Activated B cell treated with CpG ODN at 0.5 μM for 24 hours (primary cell): ENCODE measurements around the gene RAX2. TPM values are rescaled to one million over a fixed set of nuclear protein-coding genes. Genes with fewer than 3 reads are reported as not detected.

Source experiments
- ATAC-seq: fragments of 200-7000 bp; cut with Tn5 transposase; one replicate; pipeline ENCODE4 v1.10.0; 2021; ENCODE audit warnings: low read depth, mild to moderate bottlenecking, moderate library complexity
- CTCF ChIA-PET: fragments of 350-600 bp; sonication (Branson Sonifier 250); formaldehyde crosslinking; loops from one replicate; lab custom pipeline; 2021; ENCODE audit warnings: antibody characterized with exemption; lab: Charles Lee
- POLR2A ChIA-PET: fragments of 350-600 bp; sonication (Branson Sonifier 250); formaldehyde crosslinking; loops from one replicate; lab custom pipeline; 2021; ENCODE audit warnings: antibody characterized with exemption; lab: Charles Lee
- DNase-seq: peaks from one replicate; pipeline ENCODE4 v3.0.0; 2022
- H3K27ac Mint-ChIP-seq: one replicate; pipeline ENCODE4 v1.8.0; 2020; ENCODE audit warnings: mixed read lengths
- H3K27me3 Mint-ChIP-seq: one replicate; pipeline ENCODE4 v1.8.0; 2021; ENCODE audit warnings: mixed read lengths
- H3K36me3 Mint-ChIP-seq: one replicate; pipeline ENCODE4 v1.8.0; 2021; ENCODE audit warnings: low read depth, mixed read lengths
- H3K4me1 Mint-ChIP-seq: one replicate; pipeline ENCODE4 v1.8.0; 2021; ENCODE audit warnings: mixed read lengths
- H3K4me3 Mint-ChIP-seq: one replicate; pipeline ENCODE4 v1.8.0; 2020; ENCODE audit warnings: mild to moderate bottlenecking, mixed read lengths
- H3K9me3 Mint-ChIP-seq: one replicate; pipeline ENCODE4 v1.8.0; 2020; ENCODE audit warnings: mixed read lengths
- intact Hi-C: fragments of 100-400 bp; cut with micrococcal nuclease; formaldehyde crosslinking; loops from one replicate; pipeline ENCODE4 v1.15.1; 2024
- total RNA-seq: library from RNA; stranded (reverse); gene quantifications from 2 replicates; pipeline ENCODE4 v1.2.3, GENCODE V29; 2022
- TF ChIP-seq, protein P1 (sequence below): fragments of 200-600 bp; IDR thresholded peaks from one replicate; pipeline ENCODE4 v1.8.0; 2022; ENCODE audit warnings: antibody characterized with exemption, mild to moderate bottlenecking

Gene RAX2
- total RNA-seq, 1 donor from 2014 or later: not detected

GRCh38 chr19:3765121-3765520 lies 6.9 kb downstream of the RAX2 start:
- no peak overlapping the region for H3K4me3 Mint-ChIP-seq
- peaks cover 29% of the 10 kb centered on the region for H3K4me1 Mint-ChIP-seq
- no peak for ATAC-seq
- CTCF ChIA-PET: no interaction called here
- H3K9me3 Mint-ChIP-seq: no peaks in the 10 kb centered on the region
- POLR2A ChIA-PET: interaction anchor here (0.7 kb wide), 1 partner anchor 228 kb away, joined by 7 read pairs; no protein-coding TSS in a partner anchor
- DNase-seq: no peak
- no peaks in the 10 kb centered on the region for H3K27me3 Mint-ChIP-seq
- no peak overlapping the region for H3K27ac Mint-ChIP-seq
- intact Hi-C loops: no loop called here
- peaks cover 44% of the 10 kb centered on the region for H3K36me3 Mint-ChIP-seq
- TF ChIP-seq, protein P1, sequence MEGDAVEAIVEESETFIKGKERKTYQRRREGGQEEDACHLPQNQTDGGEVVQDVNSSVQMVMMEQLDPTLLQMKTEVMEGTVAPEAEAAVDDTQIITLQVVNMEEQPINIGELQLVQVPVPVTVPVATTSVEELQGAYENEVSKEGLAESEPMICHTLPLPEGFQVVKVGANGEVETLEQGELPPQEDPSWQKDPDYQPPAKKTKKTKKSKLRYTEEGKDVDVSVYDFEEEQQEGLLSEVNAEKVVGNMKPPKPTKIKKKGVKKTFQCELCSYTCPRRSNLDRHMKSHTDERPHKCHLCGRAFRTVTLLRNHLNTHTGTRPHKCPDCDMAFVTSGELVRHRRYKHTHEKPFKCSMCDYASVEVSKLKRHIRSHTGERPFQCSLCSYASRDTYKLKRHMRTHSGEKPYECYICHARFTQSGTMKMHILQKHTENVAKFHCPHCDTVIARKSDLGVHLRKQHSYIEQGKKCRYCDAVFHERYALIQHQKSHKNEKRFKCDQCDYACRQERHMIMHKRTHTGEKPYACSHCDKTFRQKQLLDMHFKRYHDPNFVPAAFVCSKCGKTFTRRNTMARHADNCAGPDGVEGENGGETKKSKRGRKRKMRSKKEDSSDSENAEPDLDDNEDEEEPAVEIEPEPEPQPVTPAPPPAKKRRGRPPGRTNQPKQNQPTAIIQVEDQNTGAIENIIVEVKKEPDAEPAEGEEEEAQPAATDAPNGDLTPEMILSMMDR: no peak

- peak within 1 kb of the TSS; percentile 96 for H3K4me3 Mint-ChIP-seq
- H3K27me3 Mint-ChIP-seq: no peaks in the 10 kb centered on the region
- no peaks in the 10 kb centered on the region for H3K9me3 Mint-ChIP-seq
- H3K27ac Mint-ChIP-seq: peak within 1 kb of the TSS; percentile 100
- intact Hi-C loops: loop anchor here (1.0 to 5.0 kb wide), 13 partner anchors 48 to 1920 kb away; partner anchors contain the start of genes CHAF1A, DAPK3, DPP9 and FZR1
- H3K36me3 Mint-ChIP-seq: peaks cover 41% of the 10 kb centered on the region
- ATAC-seq: peak; percentile 81
- CTCF ChIA-PET: interaction anchor here (0.8 to 3.5 kb wide), 9 partner anchors 13 to 377 kb away, joined by 3 to 27 read pairs (median 4); no protein-coding TSS in a partner anchor
- peak; percentile 99 for DNase-seq
- H3K4me1 Mint-ChIP-seq: peaks cover 43% of the 10 kb centered on the region
- TF ChIP-seq, protein P1: no peak
- POLR2A ChIA-PET: interaction anchor here (0.5 to 4.0 kb wide), 42 partner anchors 10 to 1927 kb away, joined by 3 to 84 read pairs (median 5); partner anchors contain the start of genes CHAF1A, DAPK3, EEF2 and HDGFL2
Measured at GRCh38 chr19:3762501-3763459, 9.2 kb downstream of the RAX2 start, which contains the start of gene MRPL54. Gene MRPL54 (plus strand): TSS chr19:3762682. CDS start chr19:3762701, 19 bp downstream.

DNA sequence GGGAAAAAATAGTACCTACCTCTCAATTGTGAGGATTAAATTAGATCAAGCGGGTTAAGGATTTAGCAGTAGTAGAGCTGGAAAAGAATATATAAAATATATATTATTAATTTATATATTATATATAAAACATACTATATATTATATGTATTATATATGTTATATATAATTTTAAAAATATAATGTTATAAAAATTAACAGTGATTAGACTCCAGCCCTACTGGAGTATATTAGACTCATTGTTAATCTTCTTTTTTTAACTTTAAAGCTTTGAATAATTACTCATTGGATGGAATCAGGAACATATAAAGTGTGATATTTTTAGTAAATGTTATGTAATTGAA lies 9.9 kb downstream of the RAX2 start:
- TF ChIP-seq, protein P1: no peak
- no peaks in the 10 kb centered on the region for H3K9me3 Mint-ChIP-seq
- DNase-seq (no peak), ATAC-seq (no peak)
- peaks cover 42% of the 10 kb centered on the region for H3K36me3 Mint-ChIP-seq
- POLR2A ChIA-PET: interaction anchor here (0.5 to 4.0 kb wide), 32 partner anchors 12 to 1928 kb away, joined by 3 to 84 read pairs (median 6); partner anchors contain the start of genes CHAF1A, DAPK3, EEF2 and HDGFL2
- peak overlapping the region; percentile 100 for H3K27ac Mint-ChIP-seq
- H3K4me3 Mint-ChIP-seq: peak overlapping the region; percentile 96
- H3K27me3 Mint-ChIP-seq: no peaks in the 10 kb centered on the region
- H3K4me1 Mint-ChIP-seq: peaks cover 43% of the 10 kb centered on the region
- intact Hi-C loops: loop anchor here (1.0 to 5.0 kb wide), 13 partner anchors 48 to 1920 kb away; partner anchors contain the start of genes CHAF1A, DAPK3, DPP9 and FZR1
- CTCF ChIA-PET: interaction anchor here (0.8 to 3.5 kb wide), 9 partner anchors 12 to 378 kb away, joined by 3 to 27 read pairs (median 4); no protein-coding TSS in a partner anchor

GRCh38 chr19:3761382-3762129 lies 10.5 kb downstream of the RAX2 start, which contains the start of gene APBA3:
Gene APBA3 (minus strand): TSS chr19:3761692. CDS start chr19:3760264, 1,428 bp downstream.
- peaks cover 41% of the 10 kb centered on the region for H3K4me1 Mint-ChIP-seq
- intact Hi-C loops: loop anchor here (1.0 to 5.0 kb wide), 15 partner anchors 41 to 1921 kb away; partner anchors contain the start of genes CHAF1A, DAPK3, DPP9 and FZR1
- peak within 1 kb of the TSS; percentile 96 for H3K4me3 Mint-ChIP-seq
- peaks cover 43% of the 10 kb centered on the region for H3K36me3 Mint-ChIP-seq
- CTCF ChIA-PET: interaction anchor here (0.6 to 3.5 kb wide), 8 partner anchors 11 to 378 kb away, joined by 3 to 27 read pairs (median 4); no protein-coding TSS in a partner anchor
- H3K9me3 Mint-ChIP-seq: no peaks in the 10 kb centered on the region
- no peaks in the 10 kb centered on the region for H3K27me3 Mint-ChIP-seq
- ATAC-seq: peak; percentile 51
- POLR2A ChIA-PET: interaction anchor here (0.6 to 4.0 kb wide), 22 partner anchors 11 to 1928 kb away, joined by 3 to 84 read pairs (median 7); partner anchors contain the start of genes DAPK3, EEF2, HDGFL2 and MPND
- TF ChIP-seq, protein P1: peak; percentile 50
- H3K27ac Mint-ChIP-seq: peak within 1 kb of the TSS; percentile 100
- DNase-seq: peak; percentile 98
